Tibial nerve (tissue), 4 donors: ENCODE data around the gene PRCD.
A peak's percentile ranks its signal among the peaks of the same experiment; 100 is the strongest.

Experiments
- EP300 ChIP-seq, 2 donors: sonication (generic); formaldehyde crosslinking; IDR thresholded peaks; one replicate each; pipeline ENCODE4 v1.6.1; 2017; ENCODE audit warnings: antibody characterized with exemption in 2 of 2, mild to moderate bottlenecking in 1 of 2
- TF ChIP-seq, protein P1 (sequence below), 5 experiments: fragments of 200-600 bp in 3 of 5; fragments of 450-650 bp in 2 of 5; sonication (generic) in 3 of 5; IDR thresholded peaks; one replicate each; pipeline ENCODE4 v1.5.1; 2016 to 2019; ENCODE audit warnings: antibody characterized with exemption in 5 of 5, mild to moderate bottlenecking in 3 of 5, moderate library complexity in 2 of 5

DNA sequence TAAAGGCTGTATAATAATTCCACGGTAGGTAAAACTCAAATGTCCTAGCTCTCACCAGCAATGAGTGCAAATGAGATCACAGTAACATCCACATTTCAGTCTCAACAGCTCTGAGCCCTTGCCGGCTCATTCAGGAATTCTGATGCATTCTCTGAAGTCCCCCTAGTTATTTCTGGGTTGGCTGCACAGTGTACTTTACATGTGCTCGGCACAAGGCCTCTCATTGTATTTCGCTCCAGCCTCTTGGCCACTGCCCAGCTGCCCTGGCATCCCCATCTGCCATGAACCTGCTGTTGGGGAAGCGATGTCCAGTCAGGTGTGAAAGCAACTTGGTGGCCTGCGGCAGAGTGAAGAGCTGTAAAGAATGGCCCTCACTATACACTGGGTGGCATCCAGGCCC, 14.3 kb downstream of the PRCD start:
- TF ChIP-seq, protein P1, sequence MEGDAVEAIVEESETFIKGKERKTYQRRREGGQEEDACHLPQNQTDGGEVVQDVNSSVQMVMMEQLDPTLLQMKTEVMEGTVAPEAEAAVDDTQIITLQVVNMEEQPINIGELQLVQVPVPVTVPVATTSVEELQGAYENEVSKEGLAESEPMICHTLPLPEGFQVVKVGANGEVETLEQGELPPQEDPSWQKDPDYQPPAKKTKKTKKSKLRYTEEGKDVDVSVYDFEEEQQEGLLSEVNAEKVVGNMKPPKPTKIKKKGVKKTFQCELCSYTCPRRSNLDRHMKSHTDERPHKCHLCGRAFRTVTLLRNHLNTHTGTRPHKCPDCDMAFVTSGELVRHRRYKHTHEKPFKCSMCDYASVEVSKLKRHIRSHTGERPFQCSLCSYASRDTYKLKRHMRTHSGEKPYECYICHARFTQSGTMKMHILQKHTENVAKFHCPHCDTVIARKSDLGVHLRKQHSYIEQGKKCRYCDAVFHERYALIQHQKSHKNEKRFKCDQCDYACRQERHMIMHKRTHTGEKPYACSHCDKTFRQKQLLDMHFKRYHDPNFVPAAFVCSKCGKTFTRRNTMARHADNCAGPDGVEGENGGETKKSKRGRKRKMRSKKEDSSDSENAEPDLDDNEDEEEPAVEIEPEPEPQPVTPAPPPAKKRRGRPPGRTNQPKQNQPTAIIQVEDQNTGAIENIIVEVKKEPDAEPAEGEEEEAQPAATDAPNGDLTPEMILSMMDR (IDR thresholded peaks at IDR 0.05) = no peak
- peak in 1 of 2 donors; percentile 51 for TF ChIP-seq EP300 (IDR thresholded peaks at IDR 0.05)
